Caco-2 (cell line): ENCODE data around the gene RYK. TPM values are rescaled to one million over a fixed set of nuclear protein-coding genes. Genes with fewer than 3 reads are reported as not detected.
"Not testable (repeated sequence)": the region's sequence is repeated elsewhere in the genome, so short reads cannot be mapped to it uniquely, and the experiment has no call there.

Experiments used
- BruUV-seq: library from RNA; stranded (reverse); fragments of 400-500 nt; replicated peaks from 2 replicates; lab custom pipeline; 2021; lab: Mats Ljungman, UMichigan
- CTCF ChIA-PET: fragments of 300-600 bp; sonication (Branson Sonifier 250); formaldehyde crosslinking; loops from one replicate; lab custom pipeline; 2022; ENCODE audit warnings: antibody characterized with exemption; lab: Charles Lee
- POLR2A ChIA-PET: fragments of 300-600 bp; sonication (Branson Sonifier 250); formaldehyde crosslinking; loops from one replicate; lab custom pipeline; 2022; ENCODE audit warnings: antibody characterized with exemption; lab: Charles Lee
- DNase-seq, 2 experiments: peaks; one replicate each; pipeline versions ENCODE4 v3.0.0 to v3.0.0-alpha.2; 2020 to 2022
- H3K27me3 ChIP-seq: replicated peaks from 2 replicates; pipeline ENCODE4 v1.6.0; 2011; ENCODE audit warnings: low read length; ENCODE audit not compliant: control insufficient read depth, insufficient read depth
- H3K36me3 ChIP-seq: 2 replicates; pipeline ENCODE4 v1.5.1; 2011; ENCODE audit warnings: low read length; ENCODE audit not compliant: control insufficient read depth, insufficient read depth
- H3K4me1 ChIP-seq: fragments of 250-450 bp; sonication (Bioruptor Pico); 2 replicates; pipeline ENCODE4 v1.5.1; 2020; ENCODE audit warnings: mild to moderate bottlenecking
- H3K4me3 ChIP-seq: 2 replicates; pipeline ENCODE4 v1.5.1; 2011; ENCODE audit warnings: low read depth, mild to moderate bottlenecking, control low read depth, low read length
- H3K9me3 ChIP-seq: fragments of 250-450 bp; sonication (Bioruptor Pico); 2 replicates; pipeline ENCODE4 v1.5.1; 2020; ENCODE audit warnings: mild to moderate bottlenecking, moderate library complexity
- H3K27ac Mint-ChIP-seq: one replicate; pipeline ENCODE4 v1.8.0; 2022; ENCODE audit warnings: mixed read lengths; ENCODE audit not compliant: unreplicated experiment
- H3K27me3 Mint-ChIP-seq: one replicate; pipeline ENCODE4 v1.8.0; 2022; ENCODE audit warnings: mixed read lengths; ENCODE audit not compliant: insufficient read depth, unreplicated experiment
- H3K36me3 Mint-ChIP-seq: one replicate; pipeline ENCODE4 v1.8.0; 2022; ENCODE audit warnings: mild to moderate bottlenecking, mixed read lengths; ENCODE audit not compliant: insufficient read depth, unreplicated experiment
- H3K4me1 Mint-ChIP-seq: one replicate; pipeline ENCODE4 v1.8.0; 2022; ENCODE audit warnings: low read depth, mixed read lengths; ENCODE audit not compliant: unreplicated experiment
- H3K4me3 Mint-ChIP-seq: one replicate; pipeline ENCODE4 v1.8.0; 2022; ENCODE audit warnings: mild to moderate bottlenecking, moderate library complexity, mixed read lengths; ENCODE audit not compliant: unreplicated experiment
- H3K9me3 Mint-ChIP-seq: one replicate; pipeline ENCODE4 v1.8.0; 2022; ENCODE audit warnings: mixed read lengths; ENCODE audit not compliant: unreplicated experiment
- intact Hi-C: fragments of 100-400 bp; cut with micrococcal nuclease; formaldehyde crosslinking; loops from one replicate; pipeline ENCODE4 v1.10.0; 2022; ENCODE audit not compliant: unreplicated experiment
- total RNA-seq: library from RNA; stranded (reverse); gene quantifications from 2 replicates; pipeline ENCODE4 v1.2.3, GENCODE V29; 2022
- TF ChIP-seq, protein P1 (sequence below), 2 experiments: fragments of 200-600 bp in 1 of 2; IDR thresholded peaks; 1 replicate in 1 of 2; 2 replicates in 1 of 2; pipeline versions ENCODE4 v1.5.1 to v1.8.0; 2011 to 2022; ENCODE audit warnings: antibody characterized with exemption in 1 of 2, control low read depth in 1 of 2, inconsistent platforms in 1 of 2, low read depth in 1 of 2, low read length in 1 of 2, mild to moderate bottlenecking in 1 of 2, moderate library complexity in 1 of 2; ENCODE audit not compliant: insufficient read depth in 1 of 2, severe bottlenecking in 1 of 2, unreplicated experiment in 1 of 2

The RYK gene
- total RNA-seq, 1 experiment from 2014 or later = 102 TPM

DNA sequence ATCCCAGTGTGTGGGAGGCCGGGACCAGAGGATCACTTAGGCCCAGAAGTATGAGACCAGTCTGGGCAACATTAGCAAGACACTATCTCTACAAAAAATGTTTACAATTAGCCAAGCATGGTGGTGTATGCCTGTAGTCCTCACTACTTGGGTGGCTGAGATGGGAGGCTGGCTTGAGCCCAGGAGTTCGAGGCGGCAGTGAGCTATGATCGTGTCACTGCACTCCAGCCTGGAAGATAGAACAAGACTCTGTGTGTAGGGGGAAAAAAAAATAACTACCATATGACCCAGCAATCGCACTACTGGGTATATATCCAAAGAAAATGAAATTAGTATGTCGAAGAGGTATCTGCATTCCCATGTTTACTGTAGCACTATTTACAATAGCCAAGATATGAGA is 22.6 kb downstream of the RYK start:
- POLR2A ChIA-PET = no interaction called here
- Mint-ChIP-seq H3K9me3 (no peaks in the 10 kb centered on the region), H3K4me3 (no peak overlapping the region), H3K27me3 (no peaks in the 10 kb centered on the region), H3K27ac (no peak overlapping the region), H3K4me1 (peaks cover 20% of the 10 kb centered on the region), H3K36me3 (no peaks in the 10 kb centered on the region)
- TF ChIP-seq, protein P1, sequence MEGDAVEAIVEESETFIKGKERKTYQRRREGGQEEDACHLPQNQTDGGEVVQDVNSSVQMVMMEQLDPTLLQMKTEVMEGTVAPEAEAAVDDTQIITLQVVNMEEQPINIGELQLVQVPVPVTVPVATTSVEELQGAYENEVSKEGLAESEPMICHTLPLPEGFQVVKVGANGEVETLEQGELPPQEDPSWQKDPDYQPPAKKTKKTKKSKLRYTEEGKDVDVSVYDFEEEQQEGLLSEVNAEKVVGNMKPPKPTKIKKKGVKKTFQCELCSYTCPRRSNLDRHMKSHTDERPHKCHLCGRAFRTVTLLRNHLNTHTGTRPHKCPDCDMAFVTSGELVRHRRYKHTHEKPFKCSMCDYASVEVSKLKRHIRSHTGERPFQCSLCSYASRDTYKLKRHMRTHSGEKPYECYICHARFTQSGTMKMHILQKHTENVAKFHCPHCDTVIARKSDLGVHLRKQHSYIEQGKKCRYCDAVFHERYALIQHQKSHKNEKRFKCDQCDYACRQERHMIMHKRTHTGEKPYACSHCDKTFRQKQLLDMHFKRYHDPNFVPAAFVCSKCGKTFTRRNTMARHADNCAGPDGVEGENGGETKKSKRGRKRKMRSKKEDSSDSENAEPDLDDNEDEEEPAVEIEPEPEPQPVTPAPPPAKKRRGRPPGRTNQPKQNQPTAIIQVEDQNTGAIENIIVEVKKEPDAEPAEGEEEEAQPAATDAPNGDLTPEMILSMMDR (IDR thresholded peaks at IDR 0.05; ENCODE audit: insufficient read depth in 1 of 2, low read depth in 1 of 2, low read length in 1 of 2, severe bottlenecking in 1 of 2, unreplicated experiment in 1 of 2) = no peak
- no peak overlapping the region for H3K4me3 ChIP-seq
- CTCF ChIA-PET = no interaction called here
- intact Hi-C loops = no loop called here
- BruUV-seq = no TSS peak
- no peaks in the 10 kb centered on the region for H3K27me3 ChIP-seq
- DNase-seq = no peak
- H3K4me1 ChIP-seq = peaks cover 6% of the 10 kb centered on the region; the same call in 1 of the 2 replicates
- H3K36me3 ChIP-seq = no peaks in the 10 kb centered on the region
- H3K9me3 ChIP-seq = no peaks in the 10 kb centered on the region

GRCh38 chr3:134224796-134225156 is 25.9 kb downstream of the RYK start:
- intact Hi-C loops = not testable (repeated sequence)

DNA sequence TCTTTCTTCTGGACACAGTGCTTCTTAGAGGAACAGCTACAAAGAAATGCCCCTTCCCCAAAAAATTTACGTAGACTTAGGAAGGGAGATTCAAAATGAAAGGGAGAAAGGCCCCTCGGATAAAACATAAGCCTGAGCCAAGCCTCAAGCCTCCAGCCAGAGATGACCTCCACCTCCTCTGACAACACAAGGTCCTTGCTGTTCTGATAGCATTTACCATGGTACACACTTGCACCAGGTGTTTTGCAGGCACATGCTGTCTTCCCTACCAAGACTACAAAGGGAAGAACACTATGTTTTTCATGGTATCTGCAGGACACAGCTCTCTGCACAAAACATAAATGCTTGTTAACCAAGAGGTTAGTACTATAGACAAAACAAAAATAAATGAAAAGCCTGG is 27.8 kb downstream of the RYK start:
- BruUV-seq = no TSS peak
- TF ChIP-seq, protein P1 (IDR thresholded peaks at IDR 0.05; ENCODE audit: insufficient read depth in 1 of 2, low read depth in 1 of 2, low read length in 1 of 2, severe bottlenecking in 1 of 2, unreplicated experiment in 1 of 2) = no peak
- Mint-ChIP-seq H3K4me1 (peaks cover 22% of the 10 kb centered on the region), H3K36me3 (peaks cover 15% of the 10 kb centered on the region), H3K9me3 (no peaks in the 10 kb centered on the region), H3K27ac (no peak overlapping the region), H3K27me3 (no peaks in the 10 kb centered on the region), H3K4me3 (no peak overlapping the region)
- Histone ChIP-seq H3K4me1 (no peaks in the 10 kb centered on the region), H3K4me3 (no peak overlapping the region), H3K36me3 (no peaks in the 10 kb centered on the region), H3K9me3 (no peaks in the 10 kb centered on the region), H3K27me3 (no peaks in the 10 kb centered on the region)
- intact Hi-C loops = no loop called here
- ChIA-PET POLR2A (interaction anchor here (0.6 kb wide), 1 partner anchor 657 kb away, joined by 3 read pairs; no protein-coding TSS in a partner anchor), CTCF (interaction anchor here (0.7 to 2.0 kb wide), 2 partner anchors 10 to 251 kb away, joined by 6 to 10 read pairs; no protein-coding TSS in a partner anchor)
- DNase-seq = no peak

More at GRCh38 chr3:134224796-134225156, 25.9 kb downstream of the RYK start:
- CTCF ChIA-PET = interaction anchor here (0.6 to 2.0 kb wide), 3 partner anchors 12 to 317 kb away, joined by 4 to 10 read pairs (median 4); no protein-coding TSS in a partner anchor
- POLR2A ChIA-PET, H3K9me3 ChIP-seq, H3K9me3 Mint-ChIP-seq, H3K27ac Mint-ChIP-seq, H3K4me3 ChIP-seq, H3K36me3 ChIP-seq, H3K4me3 Mint-ChIP-seq, H3K27me3 ChIP-seq, DNase-seq, H3K4me1 ChIP-seq, BruUV-seq, H3K27me3 Mint-ChIP-seq: not testable (repeated sequence)
- Mint-ChIP-seq H3K4me1 (peaks cover 13% of the 10 kb centered on the region), H3K36me3 (peaks cover 13% of the 10 kb centered on the region)
- TF ChIP-seq, protein P1 (IDR thresholded peaks at IDR 0.05; ENCODE audit: insufficient read depth in 1 of 2, low read depth in 1 of 2, low read length in 1 of 2, severe bottlenecking in 1 of 2, unreplicated experiment in 1 of 2) = peak in 1 of 2 experiments; percentile 0
